K562 (cell line): Measurements from ENCODE around the gene SNX9. TPM values are rescaled to one million over a fixed set of nuclear protein-coding genes. Genes with fewer than 3 reads are reported as not detected.

Experiments
- ATAC-seq: fragments of 200-7000 bp; cut with Tn5 transposase; 3 replicates; pipeline ENCODE4 v1.9.1; 2020; ENCODE audit warnings: moderate library complexity
- BruUV-seq: library from RNA; stranded (reverse); fragments of 400-500 nt; replicated peaks from 2 replicates; lab custom pipeline; 2021; lab: Mats Ljungman, UMichigan
- CTCF ChIA-PET: fragments of 300-600 bp; formaldehyde crosslinking; extraction: SDS; loops from one replicate; lab custom pipeline; 2021; ENCODE audit warnings: low intra/inter-chr PET ratio; lab: Yijun Ruan, JAX
- POLR2A ChIA-PET: fragments of 300-600, 350-650 bp; sonication (Branson Sonifier 250); formaldehyde crosslinking; extraction: SDS; loops from one replicate; lab custom pipeline; 2021; ENCODE audit warnings: antibody characterized with exemption, inconsistent platforms; lab: Yijun Ruan, JAX
- DNase-seq, 4 experiments: peaks; one replicate each; pipeline versions ENCODE4 v3.0.0 to v3.0.0-alpha.2; 2011 to 2018; ENCODE audit warnings: low spot score in 3 of 4, mixed read lengths in 3 of 4; ENCODE audit errors: extremely low read depth in 1 of 4
- FAIRE-seq: peaks from 2 replicates; lab custom pipeline; 2011; peaks lifted over from hg19 to GRCh38; lab: Jason Lieb, UNC
- H2AFZ ChIP-seq: 2 replicates; pipeline ENCODE4 v1.6.0; 2011; ENCODE audit warnings: low read depth, low read length, control low read depth, inconsistent platforms
- H3K27ac ChIP-seq: fragments of 200-600 bp; 3 replicates; pipeline ENCODE4 v1.8.0; 2011; ENCODE audit warnings: low read depth, mild to moderate bottlenecking, control low read depth, inconsistent platforms, low read length, moderate library complexity, mixed read lengths; ENCODE audit errors: extremely low read depth
- H3K27me3 ChIP-seq, 2 experiments: fragments of 300-600 bp in 1 of 2; 2 replicates in 1 of 2; 3 replicates in 1 of 2; pipeline versions ENCODE4 v1.6.0 to v1.8.0; 2011; ENCODE audit warnings: inconsistent platforms in 2 of 2, low read length in 2 of 2, mild to moderate bottlenecking in 1 of 2, mixed read lengths in 1 of 2, moderate library complexity in 1 of 2; ENCODE audit not compliant: control insufficient read depth in 2 of 2, insufficient read depth in 2 of 2
- H3K36me3 ChIP-seq: fragments of 300-600 bp; 3 replicates; pipeline ENCODE4 v1.8.0; 2011; ENCODE audit warnings: mild to moderate bottlenecking, low read length, inconsistent platforms; ENCODE audit not compliant: control insufficient read depth, insufficient read depth
- H3K4me1 ChIP-seq, 2 experiments: fragments of 200-600 bp in 1 of 2; replicated peaks in 1 of 2; 2 replicates in 1 of 2; 3 replicates in 1 of 2; pipeline versions ENCODE4 v1.5.1 to v1.8.0; 2011; ENCODE audit warnings: inconsistent platforms in 2 of 2, low read length in 2 of 2, mild to moderate bottlenecking in 1 of 2, mixed read lengths in 1 of 2, moderate library complexity in 1 of 2; ENCODE audit not compliant: control insufficient read depth in 2 of 2, insufficient read depth in 2 of 2
- H3K4me2 ChIP-seq: 2 replicates; pipeline ENCODE4 v1.6.1; 2011; ENCODE audit warnings: low read length, control low read depth, inconsistent platforms, mixed read lengths; ENCODE audit not compliant: insufficient read depth
- H3K4me3 ChIP-seq: fragments of 200-600 bp; sonication (generic), shearing (Covaris generic); 2 replicates; pipeline ENCODE4 v1.5.1; 2016; ENCODE audit warnings: control low read depth, inconsistent platforms
- H3K79me2 ChIP-seq: fragments of 200-600 bp; 3 replicates; pipeline ENCODE4 v1.8.0; 2011; ENCODE audit warnings: low read length, inconsistent platforms; ENCODE audit not compliant: control insufficient read depth, insufficient read depth
- H3K9ac ChIP-seq, 2 experiments: 2 replicates each; pipeline versions ENCODE4 v1.6.0 to v1.6.1; 2011; ENCODE audit warnings: low read depth in 2 of 2, low read length in 2 of 2, control low read depth in 1 of 2, inconsistent platforms in 1 of 2, mild to moderate bottlenecking in 1 of 2, mixed read lengths in 1 of 2; ENCODE audit not compliant: insufficient read depth in 1 of 2
- H3K9me1 ChIP-seq: one replicate; pipeline ENCODE4 v1.6.0; 2011; ENCODE audit warnings: inconsistent platforms, mild to moderate bottlenecking, low read length, moderate library complexity; ENCODE audit not compliant: control insufficient read depth, insufficient read depth
- H3K9me3 ChIP-seq: replicated peaks from 2 replicates; pipeline ENCODE4 v1.5.1; 2011; ENCODE audit warnings: low read depth, low read length, inconsistent platforms; ENCODE audit not compliant: control insufficient read depth, insufficient read depth
- H4K20me1 ChIP-seq: replicated peaks from 2 replicates; pipeline ENCODE4 v1.6.1; 2011; ENCODE audit warnings: low read length, inconsistent platforms, mixed read lengths; ENCODE audit not compliant: control insufficient read depth, insufficient read depth
- ARID3B ChIP-seq: fragments of 250-450 bp; sonication (Bioruptor Pico); IDR thresholded peaks from 2 replicates; pipeline ENCODE4 v1.4.0; 2020; ENCODE audit warnings: borderline replicate concordance
- BDP1 ChIP-seq: IDR thresholded peaks from 3 replicates; pipeline ENCODE4 v1.6.1; 2011; ENCODE audit not compliant: insufficient read length, insufficient read depth
- BRD9 ChIP-seq: fragments of 450-650 bp; IDR thresholded peaks from 2 replicates; pipeline ENCODE4 v1.6.1; 2018; ENCODE audit warnings: low read depth; ENCODE audit not compliant: partially characterized antibody
- E2F5 ChIP-seq: sonication (generic); formaldehyde crosslinking; IDR thresholded peaks from 2 replicates; pipeline ENCODE4 v1.8.0; 2022; ENCODE audit warnings: mild to moderate bottlenecking, missing genetic modification reagents
- KLF1 ChIP-seq: fragments of 450-650 bp; IDR thresholded peaks from 2 replicates; pipeline ENCODE4 v1.6.1; 2016; ENCODE audit warnings: missing genetic modification characterization, missing compliant biosample characterization
- MAFG ChIP-seq: fragments of 450-650 bp; conservative IDR thresholded peaks from 2 replicates; pipeline ENCODE4 v1.6.1; 2016; ENCODE audit warnings: missing genetic modification characterization, missing compliant biosample characterization
- NEUROD1 ChIP-seq: fragments of 150-350 bp; IDR thresholded peaks from 2 replicates; pipeline ENCODE4 v1.6.1; 2014; ENCODE audit warnings: borderline replicate concordance, low read length, low read depth; ENCODE audit not compliant: partially characterized antibody
- PBX2 ChIP-seq, 2 experiments: IDR thresholded peaks in 1 of 2; conservative IDR thresholded peaks in 1 of 2; 2 replicates each; pipeline ENCODE4 v1.6.1; 2016; ENCODE audit warnings: low read depth in 2 of 2, mild to moderate bottlenecking in 1 of 2, missing compliant biosample characterization in 1 of 2, missing genetic modification characterization in 1 of 2, moderate library complexity in 1 of 2
- POLR2B ChIP-seq: fragments of 450-650 bp; IDR thresholded peaks from 2 replicates; pipeline ENCODE4 v1.6.1; 2018; ENCODE audit warnings: low read depth; ENCODE audit not compliant: partially characterized antibody
- SIN3B ChIP-seq: fragments of 450-650 bp; IDR thresholded peaks from 2 replicates; pipeline ENCODE4 v1.6.1; 2017; ENCODE audit warnings: low read depth, mild to moderate bottlenecking, moderate library complexity
- ZMIZ1 ChIP-seq, 2 experiments: fragments of 150-350 bp in 1 of 2; IDR thresholded peaks; 2 replicates each; pipeline ENCODE4 v1.6.1; 2012 to 2016; ENCODE audit warnings: low read depth in 2 of 2, low read length in 2 of 2, mild to moderate bottlenecking in 1 of 2, moderate library complexity in 1 of 2
- ZNF134 ChIP-seq: fragments of 250-450 bp; sonication (Bioruptor Pico); conservative IDR thresholded peaks from 2 replicates; pipeline ENCODE4 v1.4.0; 2020
- ZNF217 ChIP-seq: sonication (generic); formaldehyde crosslinking; IDR thresholded peaks from 2 replicates; pipeline ENCODE4 v1.8.0; 2022; ENCODE audit warnings: mild to moderate bottlenecking, missing genetic modification reagents
- WGBS: fragments of 100-300 bp; shearing (Covaris generic); methylation state at CpG from one replicate; pipeline ENCODE4 v1.1.6; 2016; ENCODE audit warnings: low coverage, mixed read lengths; ENCODE audit not compliant: insufficient coverage; ENCODE audit errors: missing lambda C conversion rate; 5-methylcytosine and 5-hydroxymethylcytosine counted together
- in situ Hi-C: fragments of 300-500 bp; cut with MboI; formaldehyde crosslinking; loops from 4 replicates; pipeline ENCODE4 v1.15.0; 2018; ENCODE audit warnings: inconsistent platforms, mixed read lengths
- intact Hi-C: fragments of 100-400 bp; cut with micrococcal nuclease; formaldehyde crosslinking; loops from 2 replicates; pipeline ENCODE4 v1.14.2; 2022
- polyA plus RNA-seq, 8 experiments: library from polyadenylated mRNA; depleted of rRNA in 4 of 8; stranded (reverse) in 5 of 8; unstranded in 3 of 8; fragments of >200 nt; fragmentation: Nextera tagmentation in 2 of 8; fragmentation: Illumina TruSeq in 1 of 8; extraction: Ambion mirVana in 2 of 8; extraction: Trizol in 1 of 8; gene quantifications; 2 replicates each; pipeline versions ENCODE4 v1.2.1 to v1.2.3, GENCODE V29; 2011 to 2014; ENCODE audit warnings: inconsistent platforms in 1 of 8, missing spikeins in 1 of 8
- total RNA-seq, 7 experiments: library from RNA; depleted of rRNA in 6 of 7; stranded (reverse); fragments of >200 nt in 6 of 7; fragmentation: Illumina TruSeq in 2 of 7; extraction: Trizol in 2 of 7; gene quantifications; 2 replicates each; pipeline versions ENCODE4 v1.2.1 to v1.2.3, GENCODE V29; 2011 to 2021; ENCODE audit warnings: low replicate concordance in 1 of 7

The SNX9 gene
- total and polyA plus RNA-seq, 9 of the 15 experiments (the other 6 are each of a cell fraction or from before 2014, with no cell fraction given) = 6.0 to 81.7 (median 57.1) TPM

GRCh38 chr6:157937916-157938315, 114.9 kb downstream of the SNX9 start:
- FAIRE-seq (no peak), DNase-seq (no peak), ATAC-seq (no peak)
- H3K9me3 ChIP-seq = no peaks in the 10 kb centered on the region
- H3K4me3 ChIP-seq = no peak overlapping the region
- H3K36me3 ChIP-seq = peaks cover 98% of the 10 kb centered on the region
- ChIA-PET CTCF (no interaction called here), POLR2A (interaction anchor here (0.6 to 1.9 kb wide), 2 partner anchors 9 to 95 kb away, joined by 3 to 6 read pairs; no protein-coding TSS in a partner anchor)
- no peaks in the 10 kb centered on the region for H3K4me1 ChIP-seq
- H3K79me2 ChIP-seq = no peaks in the 10 kb centered on the region
- no peaks in the 10 kb centered on the region for H3K27me3 ChIP-seq
- intact Hi-C loops (no loop called here), in situ Hi-C loops (no loop called here)
- H4K20me1 ChIP-seq = no peaks in the 10 kb centered on the region
- H3K9me1 ChIP-seq = no peaks in the 10 kb centered on the region
- TSS peak; percentile 5 for BruUV-seq
- no peak overlapping the region for H2AFZ ChIP-seq
- H3K4me2 ChIP-seq = no peak overlapping the region
- no peak overlapping the region for H3K27ac ChIP-seq
- 95% methylated on average over 6 of the region's 6 CpGs for WGBS
- H3K9ac ChIP-seq = no peak overlapping the region
- no peak for TF ChIP-seq POLR2B
- no peak for TF ChIP-seq E2F5 (CRISPR knock-in tag)
- no peak for TF ChIP-seq SIN3B
- TF ChIP-seq ZNF217 (CRISPR knock-in tag) = no peak
- no peak for TF ChIP-seq NEUROD1
- TF ChIP-seq KLF1 = no peak
- no peak for TF ChIP-seq PBX2 (CRISPR knock-in tag; IDR thresholded peaks at IDR 0.05; ENCODE audit: low read depth)
- TF ChIP-seq PBX2 (tag; conservative IDR thresholded peaks at IDR 0.05; ENCODE audit: low read depth) = no peak
- TF ChIP-seq ARID3B (CRISPR knock-in tag) = no peak
- no peak for TF ChIP-seq ZMIZ1 (IDR thresholded peaks at IDR 0.05; ENCODE audit: low read depth in 2 of 2, low read length in 2 of 2)
- TF ChIP-seq MAFG (tag) = no peak
- no peak for TF ChIP-seq ZNF134 (CRISPR knock-in tag)
- TF ChIP-seq BRD9 = no peak
- no peak for TF ChIP-seq BDP1
